ENCODE measurements around the gene MED12.

DNA sequence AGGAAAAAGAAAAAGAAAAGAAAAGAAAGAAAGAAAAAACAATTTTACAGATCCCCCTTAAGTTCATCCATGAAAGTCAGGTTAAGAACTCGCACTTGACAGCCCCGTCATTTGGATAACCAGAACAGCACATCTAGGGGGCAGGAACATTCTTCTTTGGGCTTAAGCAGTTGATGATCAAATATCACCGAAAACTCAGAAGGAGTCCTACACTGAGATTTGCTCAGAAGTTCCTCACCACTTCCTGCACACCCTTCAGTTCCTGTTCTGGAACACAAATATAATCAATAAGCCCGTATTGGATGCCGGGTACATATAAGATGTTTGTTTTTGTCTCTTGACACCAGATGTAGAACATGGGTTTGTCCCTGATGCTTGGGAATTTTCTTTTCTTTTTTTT is 40.9 kb downstream of the MED12 start:
- TF ChIP-seq, protein P1, sequence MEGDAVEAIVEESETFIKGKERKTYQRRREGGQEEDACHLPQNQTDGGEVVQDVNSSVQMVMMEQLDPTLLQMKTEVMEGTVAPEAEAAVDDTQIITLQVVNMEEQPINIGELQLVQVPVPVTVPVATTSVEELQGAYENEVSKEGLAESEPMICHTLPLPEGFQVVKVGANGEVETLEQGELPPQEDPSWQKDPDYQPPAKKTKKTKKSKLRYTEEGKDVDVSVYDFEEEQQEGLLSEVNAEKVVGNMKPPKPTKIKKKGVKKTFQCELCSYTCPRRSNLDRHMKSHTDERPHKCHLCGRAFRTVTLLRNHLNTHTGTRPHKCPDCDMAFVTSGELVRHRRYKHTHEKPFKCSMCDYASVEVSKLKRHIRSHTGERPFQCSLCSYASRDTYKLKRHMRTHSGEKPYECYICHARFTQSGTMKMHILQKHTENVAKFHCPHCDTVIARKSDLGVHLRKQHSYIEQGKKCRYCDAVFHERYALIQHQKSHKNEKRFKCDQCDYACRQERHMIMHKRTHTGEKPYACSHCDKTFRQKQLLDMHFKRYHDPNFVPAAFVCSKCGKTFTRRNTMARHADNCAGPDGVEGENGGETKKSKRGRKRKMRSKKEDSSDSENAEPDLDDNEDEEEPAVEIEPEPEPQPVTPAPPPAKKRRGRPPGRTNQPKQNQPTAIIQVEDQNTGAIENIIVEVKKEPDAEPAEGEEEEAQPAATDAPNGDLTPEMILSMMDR (conservative IDR thresholded peaks at IDR 0.05 in 1 of 2, IDR thresholded peaks at IDR 0.05 in 1 of 2; ENCODE audit: extremely low read depth in 1 of 2, insufficient read depth in 1 of 2, low read depth in 1 of 2, low read length in 2 of 2), result no peak
- no peak for TF ChIP-seq EZH2 (IDR thresholded peaks at IDR 0.05; ENCODE audit: borderline replicate concordance, low read length)

Measured in mammary epithelial cell (primary cell).